Measurements from ENCODE around the gene C20orf141. TPM values are rescaled to one million over a fixed set of nuclear protein-coding genes. Genes with fewer than 3 reads are reported as not detected.
"Not testable (repeated sequence)": the region's sequence is repeated elsewhere in the genome, so short reads cannot be mapped to it uniquely, and the experiment has no call there.

Gene C20orf141
- total RNA-seq, result not detected in 2 replicates

- DNase-seq (ENCODE audit: low spot score), result no peak
- peaks cover 19% of the 10 kb centered on the region for H3K9me3 Mint-ChIP-seq
- H3K36me3 Mint-ChIP-seq (ENCODE audit: low read depth), result no peaks in the 10 kb centered on the region
- H3K27me3 Mint-ChIP-seq (ENCODE audit: insufficient read depth), result peaks cover 43% of the 10 kb centered on the region
- intact Hi-C loops (cut with micrococcal nuclease), result no loop called here
- H3K4me1 Mint-ChIP-seq (ENCODE audit: low read depth), result peaks cover 6% of the 10 kb centered on the region
- no peak within 1 kb of the TSS for H3K4me3 Mint-ChIP-seq
- H3K27ac Mint-ChIP-seq, result no peak within 1 kb of the TSS
Measured at GRCh38 chr20:2814587-2815051, at the start of gene C20orf141. TSS of gene C20orf141 (plus strand) at chr20:2814987. CDS start at chr20:2815185, 198 bp downstream.

GRCh38 chr20:2767768-2768631 is 46.8 kb upstream of the C20orf141 start:
- Mint-ChIP-seq H3K36me3 (ENCODE audit: low read depth) (no peaks in the 10 kb centered on the region), H3K4me3 (no peak overlapping the region), H3K27ac (no peak overlapping the region), H3K4me1 (ENCODE audit: low read depth) (no peaks in the 10 kb centered on the region), H3K27me3 (ENCODE audit: insufficient read depth) (peaks cover 16% of the 10 kb centered on the region), H3K9me3 (no peaks in the 10 kb centered on the region)
- intact Hi-C loops (cut with micrococcal nuclease), result no loop called here
- no peak for DNase-seq (ENCODE audit: low spot score)

GRCh38 chr20:2768632-2769015 is 46.2 kb upstream of the C20orf141 start:
- intact Hi-C loops (cut with micrococcal nuclease), result no loop called here
- Mint-ChIP-seq H3K27me3 (ENCODE audit: insufficient read depth) (peaks cover 15% of the 10 kb centered on the region), H3K4me1 (ENCODE audit: low read depth) (no peaks in the 10 kb centered on the region), H3K9me3 (no peaks in the 10 kb centered on the region), H3K4me3 (no peak overlapping the region), H3K36me3 (ENCODE audit: low read depth) (no peaks in the 10 kb centered on the region), H3K27ac (no peak overlapping the region)
- no peak for DNase-seq (ENCODE audit: low spot score)

DNA sequence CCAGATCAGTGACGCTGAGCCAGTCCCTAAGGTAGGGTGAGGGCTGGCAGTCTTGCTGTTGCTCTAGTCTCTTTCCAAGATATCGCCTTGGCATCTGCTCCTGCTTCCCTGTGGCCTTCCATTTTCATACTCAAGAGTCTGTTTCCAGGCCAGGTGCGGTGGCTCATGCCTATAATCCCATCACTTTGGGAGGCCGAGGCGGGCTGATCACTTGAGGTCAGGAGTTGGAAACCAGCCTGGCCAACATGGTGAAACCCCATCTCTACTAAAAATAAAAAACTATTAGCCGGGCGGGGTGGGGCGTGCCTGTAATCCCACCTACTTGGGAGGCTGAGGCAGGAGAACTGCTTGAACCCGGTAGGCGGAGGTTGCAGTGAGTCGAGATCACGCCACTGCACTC is 44.7 kb upstream of the C20orf141 start:
- H3K27me3 Mint-ChIP-seq (ENCODE audit: insufficient read depth), result peaks cover 13% of the 10 kb centered on the region
- H3K4me3 Mint-ChIP-seq; intact Hi-C loops (cut with micrococcal nuclease); DNase-seq (ENCODE audit: low spot score); H3K36me3 Mint-ChIP-seq (ENCODE audit: low read depth); H3K27ac Mint-ChIP-seq; H3K9me3 Mint-ChIP-seq; H3K4me1 Mint-ChIP-seq (ENCODE audit: low read depth): not testable (repeated sequence)

DNA sequence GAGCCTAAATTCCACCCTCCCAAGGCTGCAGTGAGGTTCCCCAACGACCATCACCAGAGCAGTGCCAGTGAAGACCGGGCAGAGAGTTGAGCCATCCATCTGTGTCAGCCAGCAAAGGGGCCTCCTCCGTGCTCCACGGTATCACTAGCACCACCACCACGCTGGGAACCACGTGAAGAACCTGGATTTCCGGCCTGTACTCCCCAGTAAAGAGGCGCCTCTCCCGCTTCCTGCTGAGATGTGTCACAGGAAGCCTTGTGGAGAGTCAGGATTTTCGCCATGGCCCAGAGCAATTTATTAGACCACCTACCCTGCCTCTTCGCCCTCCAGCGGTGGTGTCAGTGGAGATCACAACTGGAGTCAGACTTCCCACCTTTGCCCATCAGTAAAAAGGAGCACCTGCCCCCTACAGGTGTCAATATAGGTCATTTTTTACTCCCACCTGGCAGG is 43.1 kb upstream of the C20orf141 start:
- no peak for DNase-seq (ENCODE audit: low spot score)
- intact Hi-C loops (cut with micrococcal nuclease), result no loop called here
- H3K4me3 Mint-ChIP-seq, result no peak overlapping the region
- no peaks in the 10 kb centered on the region for H3K4me1 Mint-ChIP-seq (ENCODE audit: low read depth)
- no peaks in the 10 kb centered on the region for H3K9me3 Mint-ChIP-seq
- H3K36me3 Mint-ChIP-seq (ENCODE audit: low read depth), result no peaks in the 10 kb centered on the region
- H3K27me3 Mint-ChIP-seq (ENCODE audit: insufficient read depth), result peaks cover 10% of the 10 kb centered on the region
- H3K27ac Mint-ChIP-seq, result no peak overlapping the region

GRCh38 chr20:2773812-2774211 is 41.0 kb upstream of the C20orf141 start:
- peaks cover 4% of the 10 kb centered on the region for H3K27me3 Mint-ChIP-seq (ENCODE audit: insufficient read depth)
- DNase-seq (ENCODE audit: low spot score), result no peak
- no peaks in the 10 kb centered on the region for H3K4me1 Mint-ChIP-seq (ENCODE audit: low read depth)
- intact Hi-C loops (cut with micrococcal nuclease), result no loop called here
- no peaks in the 10 kb centered on the region for H3K36me3 Mint-ChIP-seq (ENCODE audit: low read depth)
- H3K9me3 Mint-ChIP-seq, result no peaks in the 10 kb centered on the region
- no peak overlapping the region for H3K4me3 Mint-ChIP-seq
- no peak overlapping the region for H3K27ac Mint-ChIP-seq

GRCh38 chr20:2775139-2775538 is 39.6 kb upstream of the C20orf141 start:
- intact Hi-C loops (cut with micrococcal nuclease), result no loop called here
- Mint-ChIP-seq H3K4me3 (no peak overlapping the region), H3K27me3 (ENCODE audit: insufficient read depth) (peaks cover 6% of the 10 kb centered on the region), H3K4me1 (ENCODE audit: low read depth) (no peaks in the 10 kb centered on the region), H3K36me3 (ENCODE audit: low read depth) (no peaks in the 10 kb centered on the region), H3K9me3 (no peaks in the 10 kb centered on the region), H3K27ac (no peak overlapping the region)
- no peak for DNase-seq (ENCODE audit: low spot score)

GRCh38 chr20:2778602-2779321 is 36.0 kb upstream of the C20orf141 start:
- no peaks in the 10 kb centered on the region for H3K9me3 Mint-ChIP-seq
- no peak overlapping the region for H3K27ac Mint-ChIP-seq
- H3K4me1 Mint-ChIP-seq (ENCODE audit: low read depth), result no peaks in the 10 kb centered on the region
- H3K27me3 Mint-ChIP-seq (ENCODE audit: insufficient read depth), result peaks cover 13% of the 10 kb centered on the region
- DNase-seq (ENCODE audit: low spot score), result no peak
- H3K4me3 Mint-ChIP-seq, result no peak overlapping the region
- intact Hi-C loops (cut with micrococcal nuclease), result no loop called here
- no peaks in the 10 kb centered on the region for H3K36me3 Mint-ChIP-seq (ENCODE audit: low read depth)

GRCh38 chr20:2780948-2781347 is 33.8 kb upstream of the C20orf141 start:
- intact Hi-C loops (cut with micrococcal nuclease), result no loop called here
- no peaks in the 10 kb centered on the region for H3K36me3 Mint-ChIP-seq (ENCODE audit: low read depth)
- H3K4me1 Mint-ChIP-seq (ENCODE audit: low read depth), result no peaks in the 10 kb centered on the region

DNA sequence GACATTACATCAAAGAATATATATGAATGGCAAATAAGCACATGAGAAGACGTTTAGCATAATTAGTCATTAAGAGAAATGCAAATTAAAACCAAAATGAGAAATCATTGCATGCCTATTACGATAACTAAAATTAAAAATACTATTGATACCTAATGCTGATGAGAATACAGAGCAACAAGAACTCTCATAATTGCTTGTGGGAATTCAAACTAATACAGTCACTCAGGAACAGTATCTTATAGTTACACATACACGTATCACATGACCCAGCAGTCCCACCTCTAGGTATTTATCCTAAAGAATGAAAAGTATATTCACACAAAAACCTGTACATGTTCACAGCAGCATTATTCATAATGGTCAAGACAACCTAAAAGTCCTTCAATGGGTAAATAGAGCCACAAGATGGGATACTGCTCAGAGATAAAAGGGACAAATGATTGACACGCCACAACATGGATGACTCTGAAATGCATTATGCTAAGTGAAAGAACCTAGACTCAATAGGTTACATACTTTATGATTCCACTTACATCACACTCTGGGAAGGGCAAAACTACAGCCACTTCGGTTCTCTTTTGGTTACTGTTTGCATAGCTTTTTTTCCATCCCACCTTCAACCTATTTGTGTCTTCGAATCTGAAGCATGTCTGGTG is 30.8 kb upstream of the C20orf141 start:
- no peak for DNase-seq (ENCODE audit: low spot score)
- intact Hi-C loops (cut with micrococcal nuclease), result no loop called here
- Mint-ChIP-seq H3K27me3 (ENCODE audit: insufficient read depth) (peaks cover 33% of the 10 kb centered on the region), H3K27ac (no peak overlapping the region), H3K4me3 (no peak overlapping the region), H3K4me1 (ENCODE audit: low read depth) (no peaks in the 10 kb centered on the region), H3K9me3 (no peaks in the 10 kb centered on the region), H3K36me3 (ENCODE audit: low read depth) (no peaks in the 10 kb centered on the region)

More at GRCh38 chr20:2780948-2781347, 33.8 kb upstream of the C20orf141 start:
- no peak for DNase-seq (ENCODE audit: low spot score)
- H3K4me3 Mint-ChIP-seq, result no peak overlapping the region
- no peaks in the 10 kb centered on the region for H3K9me3 Mint-ChIP-seq
- peaks cover 22% of the 10 kb centered on the region for H3K27me3 Mint-ChIP-seq (ENCODE audit: insufficient read depth)
- no peak overlapping the region for H3K27ac Mint-ChIP-seq

GRCh38 chr20:2793471-2793870 is 21.3 kb upstream of the C20orf141 start:
- Mint-ChIP-seq H3K4me3 (no peak overlapping the region), H3K4me1 (ENCODE audit: low read depth) (no peaks in the 10 kb centered on the region), H3K27ac (no peak overlapping the region), H3K27me3 (ENCODE audit: insufficient read depth) (peaks cover 36% of the 10 kb centered on the region), H3K36me3 (ENCODE audit: low read depth) (no peaks in the 10 kb centered on the region), H3K9me3 (no peaks in the 10 kb centered on the region)
- no peak for DNase-seq (ENCODE audit: low spot score)
- intact Hi-C loops (cut with micrococcal nuclease), result no loop called here

DNA sequence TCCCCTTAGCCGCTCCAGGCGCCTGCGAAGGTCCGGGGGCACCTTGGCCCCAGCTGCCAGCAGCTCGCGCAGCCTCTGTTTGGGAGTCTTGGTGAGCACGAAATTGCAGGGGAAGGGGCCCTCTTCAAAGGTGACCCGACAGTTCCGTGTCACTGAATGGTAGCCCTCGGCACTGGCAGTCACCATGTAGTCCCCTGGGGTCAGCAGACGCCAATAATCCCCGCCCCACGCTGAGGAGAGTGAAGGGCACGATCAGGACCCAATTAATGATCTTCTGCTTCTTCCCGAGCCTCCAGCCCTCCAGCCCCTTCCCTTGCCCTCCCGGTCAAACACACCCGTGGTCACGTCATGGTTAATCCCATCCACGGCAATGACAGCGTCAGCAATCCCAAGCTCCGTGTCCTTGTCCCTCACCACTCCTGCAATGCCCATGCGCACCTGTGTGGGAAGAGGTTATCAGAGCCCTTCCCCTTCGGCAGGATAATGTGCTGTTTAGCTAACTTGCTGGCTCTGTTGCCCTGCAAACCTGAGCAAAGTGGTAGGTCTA is 20.5 kb upstream of the C20orf141 start:
- DNase-seq (ENCODE audit: low spot score), result no peak
- no peak overlapping the region for H3K27ac Mint-ChIP-seq
- intact Hi-C loops (cut with micrococcal nuclease), result no loop called here
- H3K4me3 Mint-ChIP-seq, result no peak overlapping the region
- H3K9me3 Mint-ChIP-seq, result no peaks in the 10 kb centered on the region
- H3K36me3 Mint-ChIP-seq (ENCODE audit: low read depth), result no peaks in the 10 kb centered on the region
- peaks cover 37% of the 10 kb centered on the region for H3K27me3 Mint-ChIP-seq (ENCODE audit: insufficient read depth)
- peaks cover 6% of the 10 kb centered on the region for H3K4me1 Mint-ChIP-seq (ENCODE audit: low read depth)

Data from activated T-helper 1 cell treated with anti-CD3 and anti-CD28 coated beads, Interleukin-12 subunit alpha, Interleukin-12 subunit beta, Interleukin-2, Interleukin-4 antibody, amounts not matched to agents 30 ng/mL and 10 ng/mL and 1 ng/mL, durations not matched to agents 14 hours and 24 hours and 36 hours (primary cell).